Measurements from ENCODE around the gene KCNJ3. TPM values are rescaled to one million over a fixed set of nuclear protein-coding genes. Genes with fewer than 3 reads are reported as not detected.

The KCNJ3 gene
- total RNA-seq, 2 donors from 2014 or later = not detected

DNA sequence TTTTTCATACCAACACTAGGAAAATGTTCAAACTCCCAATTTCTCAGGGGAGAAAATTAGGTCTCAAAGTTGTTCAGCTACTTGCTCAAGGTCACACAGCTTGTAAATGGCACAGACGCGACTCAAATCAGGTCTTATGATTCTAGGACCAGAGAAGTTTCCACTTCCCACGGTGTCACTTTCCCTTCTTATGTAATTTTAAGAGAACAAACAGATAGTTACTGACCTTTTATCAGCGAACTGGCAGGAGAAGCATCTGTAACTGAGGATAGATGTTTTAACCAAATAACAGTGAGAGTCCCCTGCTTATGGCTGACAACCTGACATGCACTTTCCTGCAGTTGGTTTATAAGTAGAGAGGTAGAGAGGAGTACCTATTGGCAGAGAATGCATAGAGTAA lies 2.1 kb upstream of the KCNJ3 start:
- Mint-ChIP-seq H3K27ac (no peak overlapping the region), H3K4me3 (no peak overlapping the region), H3K27me3 (peaks cover 21% of the 10 kb centered on the region), H3K4me1 (no peaks in the 10 kb centered on the region), H3K36me3 (ENCODE audit: low read depth) (peaks cover 3% of the 10 kb centered on the region)
- ATAC-seq = no peak
- no peaks in the 10 kb centered on the region for H3K9me3 ChIP-seq (ENCODE audit: control insufficient read depth, low read length, poor library complexity, severe bottlenecking)
- DNase-seq = no peak

DNA sequence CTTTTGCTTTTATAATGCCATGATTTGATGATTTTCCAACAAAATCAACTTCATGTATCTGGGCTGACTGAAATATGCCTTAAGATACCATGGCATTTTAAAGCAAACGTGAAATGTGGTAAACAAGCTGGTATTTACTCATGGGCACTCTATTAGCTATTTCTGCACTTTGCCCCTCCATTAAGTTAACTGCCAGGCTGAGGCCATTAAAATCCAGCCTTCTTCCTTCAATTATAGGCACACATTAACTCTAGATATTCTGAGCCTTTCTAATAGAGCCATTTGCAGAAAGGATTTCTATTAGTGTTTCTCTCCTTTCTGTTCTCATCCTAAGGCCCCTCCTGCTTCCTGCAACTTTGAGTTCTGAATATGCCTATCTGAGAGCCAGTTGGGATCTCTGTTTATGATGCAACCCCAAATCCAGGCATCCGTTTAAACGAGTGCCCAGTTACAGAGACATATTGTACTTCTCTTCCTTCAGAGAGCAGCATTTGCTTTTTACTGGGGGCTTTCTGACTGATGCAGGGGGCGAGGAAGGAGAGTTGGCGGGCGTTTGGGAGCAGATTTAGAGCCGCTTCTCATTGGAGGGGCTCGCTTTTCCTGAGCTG lies 1.6 kb upstream of the KCNJ3 start:
- H3K36me3 Mint-ChIP-seq (ENCODE audit: low read depth) = peaks cover 3% of the 10 kb centered on the region
- H3K9me3 ChIP-seq (ENCODE audit: control insufficient read depth, low read length, poor library complexity, severe bottlenecking) = no peaks in the 10 kb centered on the region
- DNase-seq (no peak), ATAC-seq (no peak)
- no peaks in the 10 kb centered on the region for H3K4me1 Mint-ChIP-seq
- H3K4me3 Mint-ChIP-seq = no peak overlapping the region
- peaks cover 21% of the 10 kb centered on the region for H3K27me3 Mint-ChIP-seq
- no peak overlapping the region for H3K27ac Mint-ChIP-seq

DNA sequence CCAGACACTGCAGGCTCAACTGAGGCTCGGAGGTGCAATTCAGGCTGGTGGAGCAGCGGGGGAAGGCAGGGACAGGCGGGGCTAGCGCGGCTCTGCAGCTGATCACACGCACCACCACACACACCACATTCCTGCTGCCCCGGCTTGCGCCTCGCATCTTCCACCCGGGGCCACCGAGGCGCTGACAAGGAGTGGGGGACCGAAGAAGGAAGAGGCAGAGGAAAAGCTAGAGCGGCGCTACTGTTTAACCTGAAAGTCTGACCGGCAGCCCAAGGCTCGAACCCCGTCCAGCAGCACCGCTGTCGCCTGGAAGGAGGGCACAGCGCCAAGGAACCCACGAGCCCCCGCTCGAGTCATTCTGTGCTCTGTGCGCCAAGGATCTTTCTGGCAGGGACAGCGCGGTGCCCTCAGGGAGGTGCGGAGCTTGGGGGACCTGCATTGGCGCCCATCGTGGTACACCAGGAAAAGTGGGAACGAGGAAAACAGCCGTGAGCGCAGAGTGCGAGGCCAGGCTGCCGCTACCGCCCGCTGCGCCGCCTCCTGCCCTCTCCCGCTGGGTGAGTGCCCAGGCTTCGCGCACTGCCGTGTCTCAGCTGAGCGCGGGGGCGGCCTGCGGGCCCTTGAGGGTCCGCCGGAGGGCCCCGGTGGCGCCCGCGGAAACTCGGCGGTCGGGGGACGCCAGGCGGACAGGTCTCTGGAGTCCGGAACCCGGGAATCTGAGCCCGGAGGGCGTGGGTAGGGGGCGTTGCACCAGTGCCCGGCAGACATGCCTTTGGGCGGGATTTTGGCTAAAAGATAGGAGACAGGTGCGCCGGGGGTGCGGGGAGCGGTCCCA lies 860 bp upstream of the KCNJ3 start:
- no peak for DNase-seq
- Mint-ChIP-seq H3K27ac (no peak overlapping the region), H3K36me3 (ENCODE audit: low read depth) (peaks cover 3% of the 10 kb centered on the region), H3K4me3 (no peak overlapping the region), H3K4me1 (no peaks in the 10 kb centered on the region), H3K27me3 (peaks cover 21% of the 10 kb centered on the region)
- ATAC-seq = no peak
- H3K9me3 ChIP-seq (ENCODE audit: control insufficient read depth, low read length, poor library complexity, severe bottlenecking) = no peaks in the 10 kb centered on the region

DNA sequence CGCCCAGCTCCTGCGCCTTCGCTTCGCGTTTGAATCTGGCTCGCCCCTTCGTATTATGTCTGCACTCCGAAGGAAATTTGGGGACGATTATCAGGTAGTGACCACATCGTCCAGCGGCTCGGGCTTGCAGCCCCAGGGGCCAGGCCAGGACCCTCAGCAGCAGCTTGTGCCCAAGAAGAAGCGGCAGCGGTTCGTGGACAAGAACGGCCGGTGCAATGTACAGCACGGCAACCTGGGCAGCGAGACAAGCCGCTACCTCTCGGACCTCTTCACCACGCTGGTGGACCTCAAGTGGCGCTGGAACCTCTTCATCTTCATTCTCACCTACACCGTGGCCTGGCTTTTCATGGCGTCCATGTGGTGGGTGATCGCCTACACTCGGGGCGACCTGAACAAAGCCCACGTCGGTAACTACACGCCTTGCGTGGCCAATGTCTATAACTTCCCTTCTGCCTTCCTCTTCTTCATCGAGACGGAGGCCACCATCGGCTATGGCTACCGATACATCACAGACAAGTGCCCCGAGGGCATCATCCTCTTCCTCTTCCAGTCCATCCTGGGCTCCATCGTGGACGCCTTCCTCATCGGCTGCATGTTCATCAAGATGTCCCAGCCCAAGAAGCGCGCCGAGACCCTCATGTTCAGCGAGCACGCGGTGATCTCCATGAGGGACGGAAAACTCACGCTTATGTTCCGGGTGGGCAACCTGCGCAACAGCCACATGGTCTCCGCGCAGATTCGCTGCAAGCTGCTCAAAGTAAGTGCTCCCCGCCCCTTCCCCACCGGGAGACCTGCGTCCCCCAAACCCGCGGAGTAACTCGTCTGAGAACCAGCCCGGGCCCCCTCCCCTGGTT lies 453 bp downstream of the KCNJ3 start:
- peaks cover 21% of the 10 kb centered on the region for H3K27me3 Mint-ChIP-seq
- no peak overlapping the region for H3K27ac Mint-ChIP-seq
- no peak for DNase-seq
- no peak for ATAC-seq
- H3K36me3 Mint-ChIP-seq (ENCODE audit: low read depth) = peaks cover 3% of the 10 kb centered on the region
- no peak overlapping the region for H3K4me3 Mint-ChIP-seq
- H3K9me3 ChIP-seq (ENCODE audit: control insufficient read depth, low read length, poor library complexity, severe bottlenecking) = no peaks in the 10 kb centered on the region
- no peaks in the 10 kb centered on the region for H3K4me1 Mint-ChIP-seq

DNA sequence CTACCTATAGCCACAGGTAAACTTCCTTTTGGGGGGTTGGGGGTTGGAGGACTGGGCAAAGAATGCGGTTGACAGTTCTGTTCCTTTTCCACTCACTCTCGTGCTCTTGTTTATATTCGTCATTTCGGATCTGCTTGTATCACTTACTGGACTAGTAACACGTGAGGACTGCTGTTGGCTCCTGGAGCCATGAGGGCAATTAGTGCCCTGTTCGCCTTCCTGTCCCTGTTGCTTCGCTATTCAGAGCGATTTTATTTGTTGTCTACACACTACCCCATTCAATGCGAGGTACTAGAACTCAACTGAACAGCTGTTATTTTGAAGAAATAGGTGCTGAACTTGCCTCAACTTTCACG lies 1.1 kb downstream of the KCNJ3 start:
- Mint-ChIP-seq H3K27me3 (peaks cover 21% of the 10 kb centered on the region), H3K4me3 (no peak overlapping the region)

DNA sequence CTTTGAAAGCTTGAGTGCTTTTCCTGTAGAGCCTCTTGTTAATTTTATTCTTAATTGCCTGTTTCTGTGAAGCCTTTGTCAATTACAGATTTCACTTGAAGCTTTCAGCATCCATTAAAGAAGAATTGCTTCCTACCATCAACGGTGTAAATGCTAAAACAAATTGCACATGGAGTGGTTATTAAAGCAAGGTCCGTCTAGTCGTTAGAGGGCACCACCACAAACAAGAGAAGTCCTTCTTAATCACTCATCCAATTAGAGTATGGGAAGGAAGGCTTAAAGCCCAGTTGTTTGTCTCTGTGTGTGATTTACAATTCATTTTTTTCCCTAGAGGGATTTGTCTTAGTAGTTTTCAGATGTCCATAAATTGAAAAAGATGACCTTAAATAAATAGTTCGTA lies 1.6 kb downstream of the KCNJ3 start:
- Mint-ChIP-seq H3K4me3 (no peak overlapping the region), H3K4me1 (no peaks in the 10 kb centered on the region), H3K27ac (no peak overlapping the region), H3K27me3 (peaks cover 21% of the 10 kb centered on the region), H3K36me3 (ENCODE audit: low read depth) (peaks cover 3% of the 10 kb centered on the region)
- H3K9me3 ChIP-seq (ENCODE audit: control insufficient read depth, low read length, poor library complexity, severe bottlenecking) = no peaks in the 10 kb centered on the region
- ATAC-seq = no peak
- no peak for DNase-seq

More for the DNA sequence above, 1.1 kb downstream of the KCNJ3 start:
- no peak for DNase-seq
- Mint-ChIP-seq H3K27ac (no peak overlapping the region), H3K36me3 (ENCODE audit: low read depth) (peaks cover 3% of the 10 kb centered on the region), H3K4me1 (no peaks in the 10 kb centered on the region)
- ATAC-seq = no peak
- no peaks in the 10 kb centered on the region for H3K9me3 ChIP-seq (ENCODE audit: control insufficient read depth, low read length, poor library complexity, severe bottlenecking)

DNA sequence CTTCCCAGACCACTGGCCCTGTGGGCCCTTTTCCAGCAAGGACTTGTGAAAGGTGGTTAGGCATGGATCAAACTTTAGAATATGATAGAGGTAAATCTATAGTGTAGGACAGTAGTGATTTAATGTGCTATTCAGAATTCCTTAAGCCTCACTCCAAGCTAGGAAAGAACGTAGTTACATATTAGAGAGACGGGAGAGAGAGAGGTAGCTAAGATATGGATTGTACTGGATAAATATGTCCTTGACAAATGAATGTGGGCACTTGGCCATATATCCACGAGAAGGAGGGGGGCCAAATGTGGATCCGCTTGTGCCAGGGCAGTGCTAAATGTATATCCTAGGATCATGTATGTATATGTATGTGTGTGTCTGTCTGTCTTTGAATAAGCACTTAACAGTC lies 6.5 kb downstream of the KCNJ3 start:
- Mint-ChIP-seq H3K4me1 (no peaks in the 10 kb centered on the region), H3K27me3 (no peaks in the 10 kb centered on the region), H3K36me3 (ENCODE audit: low read depth) (no peaks in the 10 kb centered on the region), H3K4me3 (no peak overlapping the region), H3K27ac (no peak overlapping the region)
- ATAC-seq (no peak), DNase-seq (no peak)
- no peaks in the 10 kb centered on the region for H3K9me3 ChIP-seq (ENCODE audit: control insufficient read depth, low read length, poor library complexity, severe bottlenecking)

DNA sequence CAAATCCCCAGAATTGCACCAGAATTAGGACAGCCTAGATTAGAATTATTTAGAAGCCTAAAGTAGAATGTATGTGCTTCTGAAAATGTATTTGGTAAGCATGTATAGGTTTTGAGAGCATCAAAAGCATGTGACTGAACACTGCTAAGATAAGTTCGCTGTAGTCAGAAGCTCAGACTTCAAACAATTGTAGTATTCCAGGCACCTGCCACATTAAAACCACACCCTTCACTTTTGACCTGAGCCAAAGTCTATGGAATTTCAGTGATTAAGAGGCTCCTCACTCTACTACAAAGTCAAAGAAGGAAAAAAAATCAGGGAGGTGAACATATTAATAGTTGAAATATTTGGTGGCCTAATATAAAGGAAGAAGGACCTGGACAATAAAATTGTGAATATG lies 8.2 kb downstream of the KCNJ3 start:
- no peaks in the 10 kb centered on the region for H3K4me1 Mint-ChIP-seq
- no peak for ATAC-seq
- H3K27me3 Mint-ChIP-seq = no peaks in the 10 kb centered on the region
- no peaks in the 10 kb centered on the region for H3K9me3 ChIP-seq (ENCODE audit: control insufficient read depth, low read length, poor library complexity, severe bottlenecking)
- no peaks in the 10 kb centered on the region for H3K36me3 Mint-ChIP-seq (ENCODE audit: low read depth)
- no peak for DNase-seq
- no peak overlapping the region for H3K27ac Mint-ChIP-seq
- H3K4me3 Mint-ChIP-seq = no peak overlapping the region

DNA sequence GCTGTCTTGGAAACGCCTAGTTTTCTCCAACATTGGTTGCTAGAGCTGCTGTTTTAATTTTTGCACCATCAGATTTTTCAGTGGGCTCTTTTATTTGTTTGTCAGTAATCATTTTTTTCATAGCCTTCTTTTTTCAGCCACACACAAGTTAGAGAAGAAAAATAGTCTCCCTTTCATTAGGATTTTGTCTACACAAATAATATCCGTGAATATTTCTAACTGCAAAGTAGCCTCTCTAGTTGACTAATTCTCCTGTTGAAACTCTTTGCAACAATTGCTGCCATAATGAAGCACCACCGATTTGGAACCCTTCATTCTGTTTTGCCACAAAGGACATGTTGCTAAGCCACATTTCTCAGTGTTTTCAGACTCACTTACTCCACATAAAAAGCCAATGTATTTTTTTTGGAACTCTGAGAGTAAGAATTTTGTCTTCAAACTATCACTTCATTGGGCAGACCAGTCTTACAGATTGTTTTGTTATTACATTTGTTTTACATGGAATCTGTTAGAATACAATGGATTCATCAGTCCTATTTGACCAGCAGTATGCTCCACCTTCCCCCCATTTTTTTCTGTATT lies 9.6 kb downstream of the KCNJ3 start:
- H3K4me3 Mint-ChIP-seq = no peak overlapping the region

DNA sequence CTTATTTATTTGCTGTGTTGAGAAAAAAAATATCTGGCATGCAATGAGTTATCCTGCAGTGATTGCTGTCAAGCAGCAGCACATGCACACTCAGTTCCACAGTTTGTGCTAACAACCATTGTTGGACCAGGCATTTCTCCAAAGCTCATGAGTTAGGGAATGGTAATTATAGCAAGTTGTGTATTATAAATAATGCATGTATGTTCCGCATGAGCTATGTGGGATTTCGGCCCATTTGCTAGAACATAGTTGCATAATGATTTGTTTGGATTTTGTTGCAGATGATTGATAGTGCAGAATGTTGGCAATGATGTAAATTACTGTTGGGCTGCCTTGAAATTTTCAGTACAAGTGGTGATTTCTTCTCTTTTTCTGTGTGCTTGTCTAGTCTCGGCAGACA lies 10.7 kb downstream of the KCNJ3 start:
- Mint-ChIP-seq H3K27me3 (no peaks in the 10 kb centered on the region), H3K4me3 (no peak overlapping the region), H3K36me3 (ENCODE audit: low read depth) (no peaks in the 10 kb centered on the region), H3K4me1 (no peaks in the 10 kb centered on the region), H3K27ac (no peak overlapping the region)
- H3K9me3 ChIP-seq (ENCODE audit: control insufficient read depth, low read length, poor library complexity, severe bottlenecking) = no peaks in the 10 kb centered on the region
- DNase-seq (no peak), ATAC-seq (no peak)

More for the DNA sequence above, 9.6 kb downstream of the KCNJ3 start:
- no peak overlapping the region for H3K27ac Mint-ChIP-seq
- no peaks in the 10 kb centered on the region for H3K27me3 Mint-ChIP-seq
- H3K4me1 Mint-ChIP-seq = no peaks in the 10 kb centered on the region
- DNase-seq (no peak), ATAC-seq (no peak)
- H3K9me3 ChIP-seq (ENCODE audit: control insufficient read depth, low read length, poor library complexity, severe bottlenecking) = no peaks in the 10 kb centered on the region
- H3K36me3 Mint-ChIP-seq (ENCODE audit: low read depth) = no peaks in the 10 kb centered on the region

DNA sequence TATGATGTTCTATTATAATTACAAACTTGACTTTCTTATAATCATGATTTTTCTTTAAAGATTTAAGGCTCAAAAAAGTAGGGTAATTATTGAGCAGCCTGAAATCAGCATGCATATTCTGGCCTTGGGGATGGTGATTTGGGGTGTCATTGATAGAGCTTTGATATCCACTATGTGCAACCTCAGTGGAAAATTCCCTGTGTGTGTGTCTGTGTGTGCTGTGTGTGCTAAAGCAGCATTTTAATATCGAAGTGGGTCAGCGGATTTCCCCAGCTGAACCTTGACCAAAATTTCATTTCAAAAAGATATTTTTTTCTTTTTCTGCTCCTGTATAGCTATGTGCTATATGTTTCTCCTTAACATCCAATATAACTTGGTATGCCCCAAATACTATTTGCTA lies 11.6 kb downstream of the KCNJ3 start:
- ATAC-seq (no peak), DNase-seq (no peak)
- H3K9me3 ChIP-seq (ENCODE audit: control insufficient read depth, low read length, poor library complexity, severe bottlenecking) = no peaks in the 10 kb centered on the region
- Mint-ChIP-seq H3K27ac (no peak overlapping the region), H3K36me3 (ENCODE audit: low read depth) (no peaks in the 10 kb centered on the region), H3K4me3 (no peak overlapping the region), H3K27me3 (no peaks in the 10 kb centered on the region), H3K4me1 (no peaks in the 10 kb centered on the region)

DNA sequence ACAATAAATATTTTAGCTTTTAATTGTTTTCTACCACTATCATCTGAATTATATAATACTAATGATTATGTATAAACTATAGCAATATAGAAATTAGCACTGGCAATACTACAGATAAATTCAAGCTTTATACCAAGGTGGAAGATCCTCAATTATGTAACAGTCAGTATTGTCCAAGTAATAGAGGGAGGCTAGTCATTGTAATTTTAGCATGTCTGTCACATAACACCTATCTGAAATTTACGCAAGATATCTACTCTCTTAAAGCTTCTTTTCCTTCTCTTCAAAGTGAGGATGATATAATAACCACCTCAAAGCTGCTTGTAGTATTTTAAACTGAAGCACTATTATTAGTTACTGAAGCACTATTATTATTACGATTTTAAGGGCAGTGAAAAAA lies 12.2 kb downstream of the KCNJ3 start:
- no peak overlapping the region for H3K4me3 Mint-ChIP-seq
- H3K4me1 Mint-ChIP-seq = no peaks in the 10 kb centered on the region
- H3K27me3 Mint-ChIP-seq = no peaks in the 10 kb centered on the region
- no peaks in the 10 kb centered on the region for H3K36me3 Mint-ChIP-seq (ENCODE audit: low read depth)
- no peak overlapping the region for H3K27ac Mint-ChIP-seq
- H3K9me3 ChIP-seq (ENCODE audit: control insufficient read depth, low read length, poor library complexity, severe bottlenecking) = no peaks in the 10 kb centered on the region
- no peak for ATAC-seq
- no peak for DNase-seq

DNA sequence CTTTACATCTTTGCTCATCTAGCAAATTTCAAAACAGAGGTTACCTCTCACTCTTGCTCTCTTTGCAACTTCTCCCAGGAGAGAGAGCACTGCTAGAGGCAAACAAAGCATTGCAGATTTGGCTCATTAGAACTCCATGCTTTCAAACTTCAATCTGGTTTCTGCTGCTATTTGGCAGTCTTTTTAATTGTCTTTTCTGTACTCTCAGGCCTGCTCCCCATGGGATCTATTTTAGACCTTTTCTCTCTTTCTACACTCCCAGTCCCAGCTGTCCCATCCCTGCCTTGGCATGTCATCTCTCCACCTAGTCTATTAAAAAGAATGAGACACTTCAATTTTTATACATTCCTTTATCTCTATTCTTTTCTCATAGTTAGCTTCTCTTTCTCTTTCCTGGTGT lies 15.2 kb downstream of the KCNJ3 start:
- no peaks in the 10 kb centered on the region for H3K9me3 ChIP-seq (ENCODE audit: control insufficient read depth, low read length, poor library complexity, severe bottlenecking)
- ATAC-seq (no peak), DNase-seq (no peak)
- no peaks in the 10 kb centered on the region for H3K27me3 Mint-ChIP-seq
- no peak overlapping the region for H3K4me3 Mint-ChIP-seq
- no peaks in the 10 kb centered on the region for H3K36me3 Mint-ChIP-seq (ENCODE audit: low read depth)
- no peak overlapping the region for H3K27ac Mint-ChIP-seq
- H3K4me1 Mint-ChIP-seq = no peaks in the 10 kb centered on the region
